Right lobe of liver (tissue), 4 donors: Measurements from ENCODE around the gene TGFB1I1.

Source experiments
- POLR2A ChIP-seq: fragments of 450-650 bp; IDR thresholded peaks from one replicate; pipeline ENCODE4 v1.6.1; 2017; ENCODE audit warnings: antibody characterized with exemption, mild to moderate bottlenecking
- TF ChIP-seq, protein P1 (sequence below), 4 donors: fragments of 200-600 bp in 3 of 4; fragments of 450-650 bp in 1 of 4; IDR thresholded peaks; one replicate each; pipeline versions ENCODE4 v1.5.1 to v1.8.0; 2016 to 2022; ENCODE audit warnings: antibody characterized with exemption in 4 of 4, mild to moderate bottlenecking in 2 of 4
- donor health status: DM: no; HTN: no; CAD: no.
- donor health status: DM: no; HTN: no; CAD: no.
- donor health status: DM: no; HTN: yes; CAD: no.

DNA sequence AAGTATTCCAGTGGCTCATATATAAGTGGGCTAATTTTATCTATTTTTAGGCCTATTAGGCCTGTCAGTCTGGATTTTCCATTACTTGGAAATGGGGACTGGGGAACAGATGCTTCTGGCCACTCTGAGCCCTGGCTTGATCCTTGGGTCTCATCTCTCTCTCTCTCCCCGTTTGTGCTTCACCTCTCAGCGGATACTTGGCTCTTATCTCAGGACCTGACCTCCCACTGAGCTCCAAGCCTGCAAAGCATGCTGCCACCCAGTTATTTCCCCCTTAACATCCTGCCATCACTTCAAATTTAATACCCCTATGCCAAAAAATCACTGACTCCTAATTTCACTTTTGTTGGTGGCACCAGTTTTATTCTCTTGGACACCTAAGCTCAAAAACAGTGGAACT lies 33.5 kb upstream of the TGFB1I1 start:
- no peak for TF ChIP-seq POLR2A
- TF ChIP-seq, protein P1, sequence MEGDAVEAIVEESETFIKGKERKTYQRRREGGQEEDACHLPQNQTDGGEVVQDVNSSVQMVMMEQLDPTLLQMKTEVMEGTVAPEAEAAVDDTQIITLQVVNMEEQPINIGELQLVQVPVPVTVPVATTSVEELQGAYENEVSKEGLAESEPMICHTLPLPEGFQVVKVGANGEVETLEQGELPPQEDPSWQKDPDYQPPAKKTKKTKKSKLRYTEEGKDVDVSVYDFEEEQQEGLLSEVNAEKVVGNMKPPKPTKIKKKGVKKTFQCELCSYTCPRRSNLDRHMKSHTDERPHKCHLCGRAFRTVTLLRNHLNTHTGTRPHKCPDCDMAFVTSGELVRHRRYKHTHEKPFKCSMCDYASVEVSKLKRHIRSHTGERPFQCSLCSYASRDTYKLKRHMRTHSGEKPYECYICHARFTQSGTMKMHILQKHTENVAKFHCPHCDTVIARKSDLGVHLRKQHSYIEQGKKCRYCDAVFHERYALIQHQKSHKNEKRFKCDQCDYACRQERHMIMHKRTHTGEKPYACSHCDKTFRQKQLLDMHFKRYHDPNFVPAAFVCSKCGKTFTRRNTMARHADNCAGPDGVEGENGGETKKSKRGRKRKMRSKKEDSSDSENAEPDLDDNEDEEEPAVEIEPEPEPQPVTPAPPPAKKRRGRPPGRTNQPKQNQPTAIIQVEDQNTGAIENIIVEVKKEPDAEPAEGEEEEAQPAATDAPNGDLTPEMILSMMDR (IDR thresholded peaks at IDR 0.05) = no peak
